ENCODE measurements around the gene GPR78. TPM values are rescaled to one million over a fixed set of nuclear protein-coding genes. Genes with fewer than 3 reads are reported as not detected.

The GPR78 gene
- under 1 TPM in 1 of 2 donors, not detected in 1; 0.06 TPM for total RNA-seq
- long read RNA-seq = 0 reads

- peak; percentile 79 to 93 for ATAC-seq
- DNase-seq = peak; percentile 74
- intact Hi-C loops (cut with DNase I) = no loop called here
Measured at GRCh38 chr4:8580321-8581093, at the start of gene GPR78. Gene GPR78, plus strand, starts transcription at chr4:8580392. Its CDS starts 591 bp downstream, at chr4:8580983.

GRCh38 chr4:8532245-8532781 is 47.9 kb upstream of the GPR78 start:
- DNase-seq (no peak), ATAC-seq (no peak)
- intact Hi-C loops (cut with DNase I) = no loop called here

DNA sequence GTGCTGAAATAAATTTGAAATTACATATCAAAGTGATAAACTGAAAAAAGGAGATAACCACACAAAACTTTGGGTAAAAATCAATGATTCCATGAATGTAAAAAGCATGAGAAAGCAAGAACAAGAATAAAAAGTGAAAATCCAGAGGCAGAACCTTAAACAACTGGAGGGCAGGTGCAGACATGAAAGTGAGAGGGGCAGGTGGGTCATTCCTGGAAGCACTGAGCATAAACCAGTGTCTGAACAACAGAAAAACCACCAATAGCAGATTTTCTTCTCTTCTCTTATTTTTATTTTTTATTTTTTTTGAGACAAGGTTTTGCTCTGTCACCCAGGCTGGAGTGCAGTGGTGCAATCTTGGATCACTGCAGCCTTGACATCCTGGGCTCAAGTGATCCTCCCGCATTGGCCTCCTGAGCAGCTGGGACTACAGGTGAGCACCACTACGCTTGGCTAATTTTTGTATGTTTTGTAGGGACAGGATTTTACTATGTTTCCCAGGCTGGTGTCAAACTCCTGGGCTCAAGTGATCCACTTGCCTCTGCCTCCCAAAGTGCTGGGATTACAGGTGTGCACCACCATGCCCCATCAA is 46.8 kb upstream of the GPR78 start:
- ATAC-seq = no peak
- intact Hi-C loops (cut with DNase I) = no loop called here
- no peak for DNase-seq

DNA sequence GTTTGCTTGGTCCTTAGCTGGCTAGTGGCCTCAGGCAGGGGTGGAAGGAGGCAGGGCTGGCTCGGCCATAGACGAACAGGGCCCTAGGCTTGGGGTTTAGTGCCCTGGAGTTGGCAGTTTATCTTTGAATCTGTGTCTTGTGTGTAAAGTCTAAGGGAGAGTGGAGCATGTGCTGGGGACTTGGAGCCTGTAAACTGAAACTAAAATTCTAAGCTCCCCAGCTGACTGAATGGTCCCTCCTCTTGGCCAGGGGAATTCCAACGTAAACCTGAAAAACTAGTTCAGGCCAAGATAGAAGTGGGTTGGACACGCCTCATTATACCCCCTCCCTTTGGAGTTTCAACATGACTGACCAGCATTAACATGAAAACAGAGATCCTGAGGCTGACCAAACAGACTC is 46.1 kb upstream of the GPR78 start:
- DNase-seq (no peak), ATAC-seq (peak in 1 of 2 donors; percentile 73)
- intact Hi-C loops (cut with DNase I) = no loop called here

GRCh38 chr4:8534611-8535010 is 45.6 kb upstream of the GPR78 start:
- ATAC-seq = no peak
- no peak for DNase-seq
- intact Hi-C loops (cut with DNase I) = no loop called here

- intact Hi-C loops (cut with DNase I) = no loop called here
- ATAC-seq (no peak), DNase-seq (no peak)
Measured at GRCh38 chr4:8536467-8536866, 43.7 kb upstream of the GPR78 start.

DNA sequence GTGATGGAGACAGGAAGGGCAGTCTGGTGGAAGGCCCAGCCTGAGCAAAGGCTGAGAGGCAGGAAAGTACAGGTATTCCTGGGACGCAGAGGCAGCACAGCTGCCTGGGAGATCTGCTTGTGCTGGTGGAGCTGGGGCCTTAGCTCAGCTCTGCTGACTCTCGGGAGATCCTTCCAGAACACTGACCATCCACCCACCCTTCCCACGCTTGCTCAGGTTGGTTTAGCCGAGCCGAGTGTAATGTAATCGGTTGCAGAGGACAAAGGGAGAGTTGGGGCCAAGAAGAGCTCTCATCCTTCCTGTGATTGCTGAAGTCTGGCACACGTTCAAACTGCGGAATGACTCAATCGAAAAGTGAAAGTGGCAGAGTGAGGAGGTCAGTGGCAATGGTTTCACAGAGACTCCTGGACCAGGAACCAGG is 43.1 kb upstream of the GPR78 start:
- intact Hi-C loops (cut with DNase I) = no loop called here
- DNase-seq (peak; percentile 51), ATAC-seq (peak; percentile 77 to 81)

DNA sequence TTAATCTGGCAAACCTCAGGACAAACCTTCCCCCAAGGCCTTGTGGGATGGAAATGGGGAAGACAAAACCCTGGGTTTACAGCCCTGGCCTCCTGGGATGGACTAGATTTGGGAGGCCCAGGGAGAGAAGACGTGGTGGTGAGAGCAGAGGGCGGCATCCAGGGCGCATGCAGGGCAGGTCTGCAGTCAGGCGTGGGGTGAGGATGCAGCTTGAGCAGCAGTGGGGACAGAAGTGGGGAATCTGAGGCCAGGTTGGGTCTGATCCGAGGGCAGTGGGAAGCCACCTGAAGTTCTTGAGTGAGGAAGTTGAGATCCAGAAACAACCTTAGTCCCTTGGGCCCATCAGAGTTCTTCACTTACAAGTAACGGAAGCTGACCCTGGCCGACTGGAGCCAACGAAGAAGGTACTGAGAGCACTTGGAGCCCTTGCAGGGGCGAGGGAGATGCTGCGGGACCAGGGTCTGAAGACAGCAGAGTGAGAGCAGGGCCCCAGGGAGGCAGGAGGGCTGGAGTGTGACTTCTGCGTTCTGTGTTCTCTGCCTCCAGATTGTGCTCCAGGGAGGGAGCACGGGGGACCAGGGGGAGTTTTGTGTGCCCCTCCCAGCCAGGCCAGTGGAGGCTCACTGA is 42.0 kb upstream of the GPR78 start:
- no peak for ATAC-seq
- DNase-seq = no peak
- intact Hi-C loops (cut with DNase I) = no loop called here

- ATAC-seq (no peak), DNase-seq (no peak)
- intact Hi-C loops (cut with DNase I) = no loop called here
Measured at GRCh38 chr4:8538703-8539567, 41.3 kb upstream of the GPR78 start.

GRCh38 chr4:8539661-8540060 is 40.5 kb upstream of the GPR78 start:
- intact Hi-C loops (cut with DNase I) = no loop called here
- ATAC-seq = no peak
- DNase-seq = no peak

- intact Hi-C loops (cut with DNase I) = no loop called here
- no peak for ATAC-seq
- DNase-seq = no peak
Measured at GRCh38 chr4:8540072-8540471, 40.1 kb upstream of the GPR78 start.

GRCh38 chr4:8540586-8540985 is 39.6 kb upstream of the GPR78 start:
- ATAC-seq (no peak), DNase-seq (no peak)

GRCh38 chr4:8540991-8541390 is 39.2 kb upstream of the GPR78 start:
- DNase-seq = no peak
- intact Hi-C loops (cut with DNase I) = no loop called here

More at GRCh38 chr4:8540586-8540985, 39.6 kb upstream of the GPR78 start:
- intact Hi-C loops (cut with DNase I) = no loop called here

GRCh38 chr4:8541981-8542715 is 38.0 kb upstream of the GPR78 start:
- no peak for DNase-seq
- no peak for ATAC-seq

More at GRCh38 chr4:8540991-8541390, 39.2 kb upstream of the GPR78 start:
- no peak for ATAC-seq

GRCh38 chr4:8542776-8543525 is 37.2 kb upstream of the GPR78 start:
- intact Hi-C loops (cut with DNase I) = no loop called here
- no peak for DNase-seq
- no peak for ATAC-seq

More at GRCh38 chr4:8541981-8542715, 38.0 kb upstream of the GPR78 start:
- intact Hi-C loops (cut with DNase I) = no loop called here

DNA sequence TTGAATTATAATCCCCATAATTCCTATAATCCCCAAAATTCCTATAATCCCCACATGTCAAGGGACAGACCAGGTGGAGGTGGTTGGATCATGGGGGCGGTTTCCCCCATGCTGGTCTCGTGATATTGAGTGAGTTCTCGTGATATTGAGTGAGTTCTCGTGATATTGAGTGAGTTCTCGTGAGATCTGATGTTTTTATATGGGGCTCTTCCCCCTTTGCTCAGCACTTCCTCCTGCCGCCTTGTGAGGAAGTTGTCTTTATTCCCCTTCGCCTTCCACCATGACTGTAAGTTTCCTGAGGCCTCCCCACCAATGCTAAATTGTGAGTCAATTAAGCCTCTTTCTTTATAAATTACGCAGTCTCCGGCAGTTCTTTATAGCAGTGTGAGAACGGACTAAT is 36.6 kb upstream of the GPR78 start:
- ATAC-seq = no peak
- no peak for DNase-seq
- intact Hi-C loops (cut with DNase I) = no loop called here

DNA sequence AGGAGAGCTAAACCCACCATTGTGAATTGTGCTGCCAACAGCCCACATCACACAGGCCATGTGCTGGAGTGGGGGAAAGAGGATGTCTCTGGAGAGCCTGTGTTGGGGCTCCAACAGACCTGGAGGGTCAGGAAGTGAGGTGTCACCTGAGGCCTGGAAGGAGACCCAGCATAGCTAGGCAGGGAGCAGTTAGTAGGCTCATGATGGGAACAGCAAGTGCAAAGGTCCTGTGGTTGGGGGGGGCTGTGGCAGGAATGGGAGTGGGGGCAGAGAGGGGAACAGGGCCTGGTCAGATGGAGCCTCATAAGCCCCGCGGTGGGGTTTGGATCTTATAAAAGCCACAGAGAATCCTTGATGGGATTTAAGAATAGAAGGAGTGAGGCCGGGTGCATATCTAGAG is 35.9 kb upstream of the GPR78 start:
- intact Hi-C loops (cut with DNase I) = no loop called here
- ATAC-seq = no peak
- no peak for DNase-seq
